ENCODE results near the gene TBC1D24.
A peak's percentile ranks its signal among the peaks of the same experiment; 100 is the strongest.
"Not testable (repeated sequence)": the region's sequence is repeated elsewhere in the genome, so short reads cannot be mapped to it uniquely, and the experiment has no call there.

The TBC1D24 gene

DNA sequence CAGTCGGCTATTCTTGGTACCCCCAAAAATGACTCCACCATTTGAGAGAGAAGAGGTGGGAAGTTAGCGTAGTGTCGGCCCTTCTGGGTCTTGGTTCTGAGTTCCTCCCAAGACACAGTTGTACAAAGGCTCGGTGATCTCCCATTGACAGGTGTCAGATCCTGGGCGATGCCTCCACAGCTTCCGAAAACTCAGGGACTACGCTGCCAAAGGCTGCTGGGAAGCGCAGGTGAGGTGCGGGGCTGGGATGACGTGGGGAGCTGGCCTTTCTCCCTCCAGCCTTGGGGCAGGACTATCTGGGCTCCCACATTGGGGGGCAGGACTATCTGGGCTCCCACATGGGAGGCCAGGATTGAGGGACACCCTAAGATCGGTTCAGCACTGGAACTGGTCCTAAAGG is 35.3 kb upstream of the TBC1D24 start:
- H3K36me3 Mint-ChIP-seq = peaks cover 14% of the 10 kb centered on the region
- peak overlapping the region; percentile 58 for H3K27ac Mint-ChIP-seq
- ATAC-seq = no peak
- no peak overlapping the region for H3K4me3 Mint-ChIP-seq
- peaks cover 15% of the 10 kb centered on the region for H3K4me1 Mint-ChIP-seq
- no peaks in the 10 kb centered on the region for H3K9me3 Mint-ChIP-seq
- H3K27me3 Mint-ChIP-seq = no peaks in the 10 kb centered on the region

GRCh38 chr16:2441143-2441804 is 33.7 kb upstream of the TBC1D24 start:
- Mint-ChIP-seq H3K4me1 (peaks cover 15% of the 10 kb centered on the region), H3K36me3 (peaks cover 19% of the 10 kb centered on the region)
- H3K27ac Mint-ChIP-seq, ATAC-seq, H3K9me3 Mint-ChIP-seq, H3K27me3 Mint-ChIP-seq, H3K4me3 Mint-ChIP-seq: not testable (repeated sequence)

GRCh38 chr16:2443555-2443954 is 31.4 kb upstream of the TBC1D24 start:
- Mint-ChIP-seq H3K36me3 (peaks cover 25% of the 10 kb centered on the region), H3K4me3 (no peak overlapping the region), H3K27me3 (no peaks in the 10 kb centered on the region)

GRCh38 chr16:2447920-2448583 is 26.9 kb upstream of the TBC1D24 start:
- Mint-ChIP-seq H3K27me3 (no peaks in the 10 kb centered on the region), H3K4me3 (no peak overlapping the region), H3K4me1 (no peaks in the 10 kb centered on the region), H3K27ac (no peak overlapping the region), H3K9me3 (no peaks in the 10 kb centered on the region), H3K36me3 (peaks cover 26% of the 10 kb centered on the region)
- ATAC-seq = no peak

More at GRCh38 chr16:2443555-2443954, 31.4 kb upstream of the TBC1D24 start:
- no peak overlapping the region for H3K27ac Mint-ChIP-seq
- H3K4me1 Mint-ChIP-seq = peaks cover 15% of the 10 kb centered on the region
- no peak for ATAC-seq
- no peaks in the 10 kb centered on the region for H3K9me3 Mint-ChIP-seq

- no peaks in the 10 kb centered on the region for H3K27me3 Mint-ChIP-seq
- no peak overlapping the region for H3K27ac Mint-ChIP-seq
- no peaks in the 10 kb centered on the region for H3K4me1 Mint-ChIP-seq
- H3K36me3 Mint-ChIP-seq = peaks cover 35% of the 10 kb centered on the region
- no peak overlapping the region for H3K4me3 Mint-ChIP-seq
- no peak for ATAC-seq
- no peaks in the 10 kb centered on the region for H3K9me3 Mint-ChIP-seq
Measured at GRCh38 chr16:2449118-2449517, 25.8 kb upstream of the TBC1D24 start.

DNA sequence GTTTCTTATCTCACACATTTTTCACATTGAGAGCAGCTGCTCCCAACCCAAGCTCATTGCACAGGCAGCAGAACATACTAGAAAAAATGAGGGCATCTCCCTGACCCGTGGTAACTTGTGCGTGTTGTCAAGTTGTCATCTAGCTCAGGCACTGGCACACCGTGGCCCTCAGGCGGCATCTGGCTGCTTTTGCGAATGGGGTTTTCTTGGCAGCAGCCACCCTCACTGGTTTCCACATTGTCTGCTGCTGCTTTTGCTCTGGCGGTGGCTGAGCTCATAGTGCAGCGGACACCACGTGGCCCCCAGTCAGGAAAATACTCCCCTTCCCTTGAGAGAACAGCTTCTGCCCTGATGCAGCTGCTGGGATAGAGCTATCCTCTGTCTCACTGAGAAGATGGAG is 24.4 kb upstream of the TBC1D24 start:
- no peak for ATAC-seq
- no peak overlapping the region for H3K27ac Mint-ChIP-seq
- peaks cover 32% of the 10 kb centered on the region for H3K36me3 Mint-ChIP-seq
- H3K4me1 Mint-ChIP-seq = no peaks in the 10 kb centered on the region
- H3K4me3 Mint-ChIP-seq = no peak overlapping the region
- H3K27me3 Mint-ChIP-seq = no peaks in the 10 kb centered on the region
- H3K9me3 Mint-ChIP-seq = no peaks in the 10 kb centered on the region

GRCh38 chr16:2450975-2451381 is 23.9 kb upstream of the TBC1D24 start:
- H3K27me3 Mint-ChIP-seq = no peaks in the 10 kb centered on the region
- no peaks in the 10 kb centered on the region for H3K4me1 Mint-ChIP-seq
- H3K36me3 Mint-ChIP-seq = peaks cover 34% of the 10 kb centered on the region
- no peak overlapping the region for H3K4me3 Mint-ChIP-seq
- H3K27ac Mint-ChIP-seq = no peak overlapping the region
- ATAC-seq = peak; percentile 25
- H3K9me3 Mint-ChIP-seq = no peaks in the 10 kb centered on the region

DNA sequence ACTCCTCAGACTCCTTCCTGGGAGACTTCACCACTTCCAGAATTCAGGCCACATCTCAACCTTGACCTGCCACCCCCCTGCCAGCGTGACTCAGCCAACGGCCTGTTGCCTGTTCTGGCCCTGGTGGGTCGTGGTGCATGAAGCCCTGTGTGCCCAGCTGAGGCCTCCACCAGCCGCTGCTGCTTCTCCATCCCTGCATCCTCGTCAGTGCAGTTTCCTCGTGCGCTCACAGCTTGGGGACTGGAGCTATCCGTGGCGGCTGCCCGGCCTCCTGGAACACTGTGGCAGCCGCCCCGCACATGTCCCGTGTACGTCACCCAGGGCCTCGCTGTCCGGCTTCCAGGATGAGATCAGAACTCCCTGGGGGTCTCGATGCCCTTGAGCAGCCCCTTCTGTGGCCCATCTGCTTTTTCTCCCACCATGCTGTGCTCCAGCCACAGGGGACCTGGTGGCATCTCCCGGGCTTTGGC is 23.0 kb upstream of the TBC1D24 start:
- H3K27me3 Mint-ChIP-seq = no peaks in the 10 kb centered on the region
- peaks cover 34% of the 10 kb centered on the region for H3K36me3 Mint-ChIP-seq
- H3K4me3 Mint-ChIP-seq = no peak overlapping the region
- no peaks in the 10 kb centered on the region for H3K4me1 Mint-ChIP-seq
- ATAC-seq = no peak
- no peaks in the 10 kb centered on the region for H3K9me3 Mint-ChIP-seq
- no peak overlapping the region for H3K27ac Mint-ChIP-seq

DNA sequence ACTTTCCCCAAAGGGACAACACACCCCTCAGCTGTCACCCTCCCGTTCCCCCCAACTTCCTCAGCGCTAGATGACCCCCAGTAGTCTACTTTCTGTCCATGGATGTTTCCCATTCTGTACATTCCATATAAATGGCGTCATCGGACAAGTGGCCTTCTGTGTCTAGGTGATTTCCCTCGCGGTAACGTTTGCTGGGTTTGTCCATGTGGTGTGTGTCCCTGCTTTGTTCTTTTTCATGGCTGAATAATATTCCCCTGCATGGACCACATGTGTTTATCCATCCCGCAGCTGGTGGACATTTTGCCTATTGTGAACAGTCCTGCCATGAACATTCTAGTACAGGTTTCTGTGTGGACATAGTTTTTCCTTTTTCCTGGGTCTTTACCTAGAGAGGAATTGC is 22.3 kb upstream of the TBC1D24 start:
- H3K36me3 Mint-ChIP-seq = peaks cover 34% of the 10 kb centered on the region
- no peaks in the 10 kb centered on the region for H3K4me1 Mint-ChIP-seq
- no peak overlapping the region for H3K27ac Mint-ChIP-seq
- no peaks in the 10 kb centered on the region for H3K9me3 Mint-ChIP-seq
- no peak overlapping the region for H3K4me3 Mint-ChIP-seq
- no peaks in the 10 kb centered on the region for H3K27me3 Mint-ChIP-seq
- no peak for ATAC-seq

GRCh38 chr16:2455081-2455845 is 19.7 kb upstream of the TBC1D24 start:
- no peak overlapping the region for H3K4me3 Mint-ChIP-seq
- peaks cover 22% of the 10 kb centered on the region for H3K36me3 Mint-ChIP-seq
- H3K27me3 Mint-ChIP-seq = no peaks in the 10 kb centered on the region
- no peak overlapping the region for H3K27ac Mint-ChIP-seq
- no peak for ATAC-seq
- H3K4me1 Mint-ChIP-seq = peaks cover 11% of the 10 kb centered on the region
- no peaks in the 10 kb centered on the region for H3K9me3 Mint-ChIP-seq

GRCh38 chr16:2456551-2457153 is 18.3 kb upstream of the TBC1D24 start:
- Mint-ChIP-seq H3K4me3 (no peak overlapping the region), H3K9me3 (no peaks in the 10 kb centered on the region), H3K36me3 (peaks cover 22% of the 10 kb centered on the region), H3K27me3 (no peaks in the 10 kb centered on the region), H3K27ac (no peak overlapping the region), H3K4me1 (peaks cover 11% of the 10 kb centered on the region)
- ATAC-seq = no peak

DNA sequence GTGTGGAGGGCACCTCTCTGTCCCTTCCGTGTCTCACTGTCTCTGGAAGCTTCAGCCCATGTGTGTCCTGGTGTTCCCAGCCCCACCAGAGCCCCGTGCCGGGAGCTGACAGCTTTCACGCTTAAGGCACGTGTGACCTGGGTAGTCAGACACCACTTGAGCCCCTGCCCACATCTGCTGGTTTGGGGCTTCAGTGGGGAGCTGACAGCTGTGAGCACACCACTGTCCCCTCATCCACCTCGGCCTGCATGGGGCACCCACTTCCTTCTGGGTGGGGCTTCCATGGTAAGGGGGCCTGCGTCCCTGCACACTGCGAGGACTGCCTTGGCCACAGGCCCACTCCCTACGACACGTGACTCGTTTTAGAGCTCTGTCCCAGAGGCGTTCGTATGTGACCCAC is 17.7 kb upstream of the TBC1D24 start:
- no peak overlapping the region for H3K4me3 Mint-ChIP-seq
- peaks cover 22% of the 10 kb centered on the region for H3K36me3 Mint-ChIP-seq
- peaks cover 11% of the 10 kb centered on the region for H3K4me1 Mint-ChIP-seq
- no peaks in the 10 kb centered on the region for H3K9me3 Mint-ChIP-seq
- H3K27me3 Mint-ChIP-seq = no peaks in the 10 kb centered on the region
- ATAC-seq = no peak
- no peak overlapping the region for H3K27ac Mint-ChIP-seq

DNA sequence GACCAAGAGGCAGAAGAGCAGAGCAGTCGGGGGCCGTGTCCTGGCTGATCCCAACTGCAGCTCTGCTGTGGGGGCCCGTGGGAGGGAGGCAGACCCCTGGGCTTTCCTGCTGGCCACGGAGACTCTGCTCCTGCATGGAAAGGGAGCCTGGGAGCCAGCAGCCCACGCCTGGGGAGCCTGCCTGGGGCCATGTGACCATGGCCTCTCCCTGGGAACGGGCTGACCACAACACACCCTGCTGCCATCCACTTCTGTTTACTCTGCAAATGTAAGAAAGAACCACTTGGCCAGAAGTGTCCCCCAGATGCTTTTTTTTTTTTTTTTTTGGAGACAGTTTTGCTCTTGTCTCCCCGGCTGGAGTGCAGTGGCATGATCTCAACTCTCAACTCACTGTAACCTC is 17.0 kb upstream of the TBC1D24 start:
- ATAC-seq = no peak
- H3K36me3 Mint-ChIP-seq = peaks cover 22% of the 10 kb centered on the region

GRCh38 chr16:2458887-2459646 is 15.9 kb upstream of the TBC1D24 start:
- H3K4me3 Mint-ChIP-seq = peak overlapping the region; percentile 82
- H3K27ac Mint-ChIP-seq = peak overlapping the region; percentile 46
- no peaks in the 10 kb centered on the region for H3K9me3 Mint-ChIP-seq
- peaks cover 11% of the 10 kb centered on the region for H3K4me1 Mint-ChIP-seq
- H3K36me3 Mint-ChIP-seq = peaks cover 14% of the 10 kb centered on the region
- H3K27me3 Mint-ChIP-seq = no peaks in the 10 kb centered on the region
- no peak for ATAC-seq

More for the DNA sequence above, 17.0 kb upstream of the TBC1D24 start:
- Mint-ChIP-seq H3K27ac (no peak overlapping the region), H3K9me3 (no peaks in the 10 kb centered on the region), H3K4me1 (peaks cover 11% of the 10 kb centered on the region), H3K4me3 (no peak overlapping the region), H3K27me3 (no peaks in the 10 kb centered on the region)

Measured in stimulated activated memory B cell treated with anti-CD40 and anti-IgM and Interleukin-4, amounts not matched to agents 10 μg/mL and 1 μg/mL and 100 μg/mL, for 72 hours (primary cell).